ENCODE data around the gene FGF6.

The FGF6 gene

GRCh38 chr12:4441355-4442335 is 4.0 kb downstream of the FGF6 start:
- H3K27me3 ChIP-seq (ENCODE audit: control insufficient read depth in 3 of 3, insufficient read depth in 3 of 3, low read depth in 1 of 3, low read length in 3 of 3) = no peaks in the 10 kb centered on the region
- H2BK15ac ChIP-seq (ENCODE audit: low read length) = peak overlapping the region; percentile 49
- no peaks in the 10 kb centered on the region for H3K9me3 ChIP-seq (replicated peaks in 1 of 2; ENCODE audit: control insufficient read depth in 2 of 2, insufficient read depth in 1 of 2, low read depth in 1 of 2, low read length in 2 of 2)
- peak overlapping the region; percentile 31 for H3K23ac ChIP-seq (ENCODE audit: low read depth, low read length, poor library complexity)
- no peak overlapping the region for H3K4me2 ChIP-seq (ENCODE audit: insufficient read depth, low read length, poor library complexity, severe bottlenecking)
- peak overlapping the region; percentile 27 for H3K27ac ChIP-seq (replicated peaks; ENCODE audit: low read length)
- H2AFZ ChIP-seq (ENCODE audit: low read length) = peak overlapping the region; percentile 62
- no peaks in the 10 kb centered on the region for H3K36me3 ChIP-seq (replicated peaks in 1 of 2; ENCODE audit: control insufficient read depth in 2 of 2, insufficient read depth in 2 of 2, low read length in 2 of 2)
- H2AK5ac ChIP-seq (ENCODE audit: low read depth, low read length) = peak overlapping the region; percentile 29
- H3K9ac ChIP-seq (ENCODE audit: low read depth, low read length, poor library complexity) = no peak overlapping the region
- H3K18ac ChIP-seq (ENCODE audit: low read length) = peak overlapping the region; percentile 95
- no peak overlapping the region for H2BK5ac ChIP-seq (ENCODE audit: low read length)
- H3K4ac ChIP-seq (ENCODE audit: low read length) = no peak overlapping the region
- WGBS, 2 donors (ENCODE audit: extremely low coverage in 2 of 2, insufficient read length in 2 of 2, insufficient replicate concordance in 1 of 2) = no CpG with 5 or more reads among the region's 19 CpGs
- no peak overlapping the region for H4K8ac ChIP-seq (ENCODE audit: low read depth, low read length)
- peak overlapping the region; percentile 25 for H3K14ac ChIP-seq (ENCODE audit: low read length)
- no peak for DNase-seq (ENCODE audit: low spot score)
- no peak overlapping the region for H3K4me3 ChIP-seq (ENCODE audit: low read length in 2 of 2)
- peaks cover 17 to 22% of the 10 kb centered on the region in 2 donors for H3K4me1 ChIP-seq (ENCODE audit: control insufficient read depth in 2 of 2, insufficient read depth in 1 of 2, low read depth in 1 of 2, low read length in 2 of 2)
- H2BK12ac ChIP-seq (ENCODE audit: low read length) = no peak overlapping the region
- H2BK120ac ChIP-seq (ENCODE audit: low read depth, low read length) = peak overlapping the region; percentile 56
- H3K79me1 ChIP-seq (ENCODE audit: low read depth, low read length) = no peaks in the 10 kb centered on the region
- H4K91ac ChIP-seq (ENCODE audit: low read depth, low read length, poor library complexity) = no peak overlapping the region

GRCh38 chr12:4440187-4440941 is 5.3 kb downstream of the FGF6 start:
- H2BK15ac ChIP-seq (ENCODE audit: low read length) = no peak overlapping the region
- H3K4me1 ChIP-seq (ENCODE audit: control insufficient read depth in 2 of 2, insufficient read depth in 1 of 2, low read depth in 1 of 2, low read length in 2 of 2) = peaks cover 17 to 22% of the 10 kb centered on the region in 2 donors
- H2BK12ac ChIP-seq (ENCODE audit: low read length) = no peak overlapping the region
- H3K27me3 ChIP-seq (ENCODE audit: control insufficient read depth in 3 of 3, insufficient read depth in 3 of 3, low read depth in 1 of 3, low read length in 3 of 3) = no peaks in the 10 kb centered on the region
- no peak overlapping the region for H4K8ac ChIP-seq (ENCODE audit: low read depth, low read length)
- peak overlapping the region; percentile 24 for H3K18ac ChIP-seq (ENCODE audit: low read length)
- H3K4me3 ChIP-seq (ENCODE audit: low read length in 2 of 2) = no peak overlapping the region
- H3K27ac ChIP-seq (replicated peaks; ENCODE audit: low read length) = peak overlapping the region; percentile 2
- H3K9me3 ChIP-seq (replicated peaks in 1 of 2; ENCODE audit: control insufficient read depth in 2 of 2, insufficient read depth in 1 of 2, low read depth in 1 of 2, low read length in 2 of 2) = peaks cover 1 to 4% of the 10 kb centered on the region in 2 donors
- no peak for DNase-seq (ENCODE audit: low spot score)
- no peak overlapping the region for H4K91ac ChIP-seq (ENCODE audit: low read depth, low read length, poor library complexity)
- no peak overlapping the region for H2AFZ ChIP-seq (ENCODE audit: low read length)
- no CpG with 5 or more reads among the region's 5 CpGs for WGBS, 2 donors (ENCODE audit: extremely low coverage in 2 of 2, insufficient read length in 2 of 2, insufficient replicate concordance in 1 of 2)
- H2BK5ac ChIP-seq (ENCODE audit: low read length) = no peak overlapping the region
- H3K36me3 ChIP-seq (replicated peaks in 1 of 2; ENCODE audit: control insufficient read depth in 2 of 2, insufficient read depth in 2 of 2, low read length in 2 of 2) = no peaks in the 10 kb centered on the region
- no peak overlapping the region for H3K23ac ChIP-seq (ENCODE audit: low read depth, low read length, poor library complexity)
- no peak overlapping the region for H3K9ac ChIP-seq (ENCODE audit: low read depth, low read length, poor library complexity)
- H2BK120ac ChIP-seq (ENCODE audit: low read depth, low read length) = no peak overlapping the region
- no peaks in the 10 kb centered on the region for H3K79me1 ChIP-seq (ENCODE audit: low read depth, low read length)
- H2AK5ac ChIP-seq (ENCODE audit: low read depth, low read length) = no peak overlapping the region
- no peak overlapping the region for H3K14ac ChIP-seq (ENCODE audit: low read length)
- H3K4me2 ChIP-seq (ENCODE audit: insufficient read depth, low read length, poor library complexity, severe bottlenecking) = no peak overlapping the region
- no peak overlapping the region for H3K4ac ChIP-seq (ENCODE audit: low read length)

GRCh38 chr12:4439736-4440135 is 5.9 kb downstream of the FGF6 start:
- Histone ChIP-seq H2BK15ac (ENCODE audit: low read length) (no peak overlapping the region), H2AK5ac (ENCODE audit: low read depth, low read length) (no peak overlapping the region), H2AFZ (ENCODE audit: low read length) (no peak overlapping the region), H3K4me1 (ENCODE audit: control insufficient read depth in 2 of 2, insufficient read depth in 1 of 2, low read depth in 1 of 2, low read length in 2 of 2) (peaks cover 17 to 22% of the 10 kb centered on the region in 2 donors), H3K14ac (ENCODE audit: low read length) (no peak overlapping the region), H3K27me3 (ENCODE audit: control insufficient read depth in 3 of 3, insufficient read depth in 3 of 3, low read depth in 1 of 3, low read length in 3 of 3) (no peaks in the 10 kb centered on the region), H3K18ac (ENCODE audit: low read length) (no peak overlapping the region), H3K27ac (replicated peaks; ENCODE audit: low read length) (no peak overlapping the region), H3K4me3 (ENCODE audit: low read length in 2 of 2) (no peak overlapping the region), H3K4me2 (ENCODE audit: insufficient read depth, low read length, poor library complexity, severe bottlenecking) (no peak overlapping the region), H2BK12ac (ENCODE audit: low read length) (no peak overlapping the region), H3K9ac (ENCODE audit: low read depth, low read length, poor library complexity) (no peak overlapping the region), H2BK120ac (ENCODE audit: low read depth, low read length) (no peak overlapping the region), H4K91ac (ENCODE audit: low read depth, low read length, poor library complexity) (no peak overlapping the region), H3K9me3 (replicated peaks in 1 of 2; ENCODE audit: control insufficient read depth in 2 of 2, insufficient read depth in 1 of 2, low read depth in 1 of 2, low read length in 2 of 2) (peaks cover 1 to 7% of the 10 kb centered on the region in 2 donors), H3K79me1 (ENCODE audit: low read depth, low read length) (no peaks in the 10 kb centered on the region), H3K23ac (ENCODE audit: low read depth, low read length, poor library complexity) (no peak overlapping the region), H3K4ac (ENCODE audit: low read length) (no peak overlapping the region), H3K36me3 (replicated peaks in 1 of 2; ENCODE audit: control insufficient read depth in 2 of 2, insufficient read depth in 2 of 2, low read length in 2 of 2) (no peaks in the 10 kb centered on the region), H4K8ac (ENCODE audit: low read depth, low read length) (no peak overlapping the region), H2BK5ac (ENCODE audit: low read length) (no peak overlapping the region)
- DNase-seq (ENCODE audit: low spot score) = no peak
- no CpG with 5 or more reads among the region's 5 CpGs for WGBS, 2 donors (ENCODE audit: extremely low coverage in 2 of 2, insufficient read length in 2 of 2, insufficient replicate concordance in 1 of 2)

Measured in neuronal stem cell (in vitro differentiated cells).